GM23338 (cell line): ENCODE data around the gene SLC8A3. TPM values are rescaled to one million over a fixed set of nuclear protein-coding genes. Genes with fewer than 3 reads are reported as not detected.

Source experiments
- ATAC-seq: fragments of 200-7000 bp; cut with Tn5 transposase; 3 replicates; pipeline ENCODE4 v1.9.1; 2020
- DNase-seq: peaks from one replicate; pipeline ENCODE4 v3.0.0-alpha.2; 2015; ENCODE audit warnings: low spot score
- H2AFZ ChIP-seq: fragments of 200-600 bp; sonication (generic); 2 replicates; pipeline ENCODE4 v1.8.0; 2016; ENCODE audit warnings: antibody characterized with exemption, mild to moderate bottlenecking, moderate library complexity
- H3F3A ChIP-seq: fragments of 200-600 bp; sonication (generic); replicated peaks from 2 replicates; pipeline ENCODE4 v1.8.0; 2017; ENCODE audit warnings: antibody characterized with exemption, mixed run types, low read depth
- H3K27ac ChIP-seq: fragments of 200-600 bp; sonication (generic); 2 replicates; pipeline ENCODE4 v1.6.1; 2016; ENCODE audit warnings: low read depth
- H3K27me3 ChIP-seq: fragments of 200-600 bp; sonication (generic); 2 replicates; pipeline ENCODE4 v1.8.0; 2016; ENCODE audit warnings: mild to moderate bottlenecking, mixed run types, moderate library complexity; ENCODE audit not compliant: insufficient read depth
- H3K36me3 ChIP-seq: fragments of 200-600 bp; sonication (generic); 2 replicates; pipeline ENCODE4 v1.8.0; 2016; ENCODE audit warnings: mild to moderate bottlenecking; ENCODE audit not compliant: insufficient read depth
- H3K4me1 ChIP-seq: fragments of 200-600 bp; sonication (generic); 2 replicates; pipeline ENCODE4 v1.8.0; 2016; ENCODE audit warnings: mild to moderate bottlenecking, moderate library complexity; ENCODE audit not compliant: insufficient read depth
- H3K4me2 ChIP-seq: fragments of 200-600 bp; sonication (generic); 2 replicates; pipeline ENCODE4 v1.7.1; 2017; ENCODE audit warnings: mixed run types
- H3K4me3 ChIP-seq: fragments of 200-600 bp; sonication (generic); 2 replicates; pipeline ENCODE4 v1.6.1; 2016; ENCODE audit warnings: mixed run types
- H3K79me2 ChIP-seq: fragments of 200-600 bp; sonication (generic); replicated peaks from 2 replicates; pipeline ENCODE4 v1.8.0; 2017; ENCODE audit warnings: mild to moderate bottlenecking; ENCODE audit not compliant: insufficient read depth
- H3K9me2 ChIP-seq: fragments of 200-600 bp; sonication (generic); 2 replicates; pipeline ENCODE4 v1.8.0; 2017; ENCODE audit not compliant: insufficient read depth
- H4K20me1 ChIP-seq: fragments of 200-600 bp; sonication (generic); replicated peaks from 2 replicates; pipeline ENCODE4 v1.8.0; 2017; ENCODE audit warnings: mild to moderate bottlenecking; ENCODE audit not compliant: insufficient read depth
- H3K27ac Mint-ChIP-seq: 2 replicates; pipeline ENCODE4 v1.8.0; 2020; ENCODE audit warnings: inconsistent platforms, mild to moderate bottlenecking, moderate library complexity, mixed read lengths
- H3K27me3 Mint-ChIP-seq: 3 replicates; pipeline ENCODE4 v1.8.0; 2022; ENCODE audit warnings: low read depth, mild to moderate bottlenecking, moderate library complexity, mixed read lengths, inconsistent platforms; ENCODE audit not compliant: insufficient read depth, poor library complexity
- H3K36me3 Mint-ChIP-seq: 3 replicates; pipeline ENCODE4 v1.8.0; 2021; ENCODE audit warnings: low read depth, mild to moderate bottlenecking, inconsistent platforms, moderate library complexity, mixed read lengths
- H3K4me1 Mint-ChIP-seq: 3 replicates; pipeline ENCODE4 v1.8.0; 2020; ENCODE audit warnings: mild to moderate bottlenecking, inconsistent platforms, mixed read lengths
- H3K4me3 Mint-ChIP-seq: 3 replicates; pipeline ENCODE4 v1.8.0; 2021; ENCODE audit warnings: moderate library complexity, mild to moderate bottlenecking, inconsistent platforms, mixed read lengths
- H3K9me3 Mint-ChIP-seq: 3 replicates; pipeline ENCODE4 v1.8.0; 2020; ENCODE audit warnings: moderate library complexity, mild to moderate bottlenecking, inconsistent platforms, mixed read lengths
- CREB1 ChIP-seq: fragments of 250-450 bp; sonication (Bioruptor Pico); IDR thresholded peaks from 2 replicates; pipeline ENCODE4 v1.5.0; 2020; ENCODE audit warnings: low read depth, mild to moderate bottlenecking, moderate library complexity
- ETS1 ChIP-seq: IDR thresholded peaks from 2 replicates; pipeline ENCODE4 v1.6.1; 2016; ENCODE audit warnings: antibody characterized with exemption
- EZH2 ChIP-seq: fragments of 200-600 bp; sonication (generic); IDR thresholded peaks from one replicate; pipeline ENCODE4 v1.8.0; 2017; ENCODE audit warnings: antibody characterized with exemption, mild to moderate bottlenecking, low read depth; ENCODE audit not compliant: unreplicated experiment
- EZH2phosphoT487 ChIP-seq: fragments of 200-600 bp; sonication (generic); IDR thresholded peaks from one replicate; pipeline ENCODE4 v1.8.1; 2018; ENCODE audit warnings: antibody characterized with exemption; ENCODE audit not compliant: unreplicated experiment
- JUNB ChIP-seq: IDR thresholded peaks from one replicate; pipeline ENCODE4 v1.6.1; 2016; ENCODE audit warnings: antibody characterized with exemption; ENCODE audit not compliant: unreplicated experiment
- NANOG ChIP-seq: IDR thresholded peaks from 2 replicates; pipeline ENCODE4 v1.6.1; 2016; ENCODE audit warnings: antibody characterized with exemption, borderline replicate concordance
- POLR2AphosphoS5 ChIP-seq: IDR thresholded peaks from 2 replicates; pipeline ENCODE4 v1.6.1; 2016; ENCODE audit warnings: antibody characterized with exemption, low read depth
- STAT1 ChIP-seq: IDR thresholded peaks from one replicate; pipeline ENCODE4 v1.6.1; 2016; ENCODE audit warnings: antibody characterized with exemption; ENCODE audit not compliant: unreplicated experiment
- ZNF114 ChIP-seq: fragments of 250-450 bp; sonication (Bioruptor Pico); IDR thresholded peaks from 2 replicates; pipeline ENCODE4 v1.5.0; 2020; ENCODE audit warnings: mild to moderate bottlenecking, moderate library complexity
- ZNF331 ChIP-seq: fragments of 250-450 bp; sonication (Bioruptor Pico); IDR thresholded peaks from 2 replicates; pipeline ENCODE4 v1.5.0; 2020; ENCODE audit warnings: low read depth, mild to moderate bottlenecking, moderate library complexity
- polyA plus RNA-seq: library from polyadenylated mRNA; unstranded; fragments of >200 nt; fragmentation: Nextera tagmentation; extraction: Ambion mirVana; gene quantifications from 2 replicates; pipeline ENCODE4 v1.2.1, GENCODE V29; 2016
- total RNA-seq: library from RNA; depleted of rRNA; stranded (reverse); fragments of >200 nt; shearing (Covaris generic); gene quantifications from 2 replicates; pipeline ENCODE4 v1.2.3, GENCODE V29; 2014
- TF ChIP-seq, protein P1 (sequence below): fragments of 250-450 bp; sonication (Bioruptor Pico); IDR thresholded peaks from 2 replicates; pipeline ENCODE4 v1.5.0; 2020; ENCODE audit warnings: mild to moderate bottlenecking, moderate library complexity
- TF ChIP-seq, protein P2 (sequence below): IDR thresholded peaks from one replicate; pipeline ENCODE4 v1.6.1; 2018; ENCODE audit warnings: antibody characterized with exemption; ENCODE audit not compliant: unreplicated experiment
- TF ChIP-seq, protein P3 (sequence below), 2 experiments: fragments of 200-600 bp in 1 of 2; sonication (generic) in 1 of 2; conservative IDR thresholded peaks; 2 replicates each; pipeline versions ENCODE4 v1.5.1 to v1.6.1; 2016 to 2017; ENCODE audit warnings: antibody characterized with exemption in 2 of 2, low read depth in 2 of 2, mild to moderate bottlenecking in 2 of 2, moderate library complexity in 1 of 2

SLC8A3 gene
- total and polyA plus RNA-seq, 2 experiments from 2014 or later = 0.82 to 2.0 TPM

GRCh38 chr14:70050136-70050535, 138.6 kb downstream of the SLC8A3 start:
- Mint-ChIP-seq H3K27me3 (peaks cover 3% of the 10 kb centered on the region), H3K36me3 (no peaks in the 10 kb centered on the region), H3K27ac (no peak overlapping the region), H3K4me3 (no peak overlapping the region), H3K9me3 (no peaks in the 10 kb centered on the region), H3K4me1 (peaks cover 10% of the 10 kb centered on the region)
- TF ChIP-seq ETS1 (no peak), ZNF114 (CRISPR knock-in tag) (no peak), EZH2phosphoT487 (no peak), CREB1 (no peak), STAT1 (no peak), NANOG (no peak), POLR2AphosphoS5 (no peak), EZH2 (no peak), ZNF331 (CRISPR knock-in tag) (no peak), JUNB (no peak)
- TF ChIP-seq, protein P1, sequence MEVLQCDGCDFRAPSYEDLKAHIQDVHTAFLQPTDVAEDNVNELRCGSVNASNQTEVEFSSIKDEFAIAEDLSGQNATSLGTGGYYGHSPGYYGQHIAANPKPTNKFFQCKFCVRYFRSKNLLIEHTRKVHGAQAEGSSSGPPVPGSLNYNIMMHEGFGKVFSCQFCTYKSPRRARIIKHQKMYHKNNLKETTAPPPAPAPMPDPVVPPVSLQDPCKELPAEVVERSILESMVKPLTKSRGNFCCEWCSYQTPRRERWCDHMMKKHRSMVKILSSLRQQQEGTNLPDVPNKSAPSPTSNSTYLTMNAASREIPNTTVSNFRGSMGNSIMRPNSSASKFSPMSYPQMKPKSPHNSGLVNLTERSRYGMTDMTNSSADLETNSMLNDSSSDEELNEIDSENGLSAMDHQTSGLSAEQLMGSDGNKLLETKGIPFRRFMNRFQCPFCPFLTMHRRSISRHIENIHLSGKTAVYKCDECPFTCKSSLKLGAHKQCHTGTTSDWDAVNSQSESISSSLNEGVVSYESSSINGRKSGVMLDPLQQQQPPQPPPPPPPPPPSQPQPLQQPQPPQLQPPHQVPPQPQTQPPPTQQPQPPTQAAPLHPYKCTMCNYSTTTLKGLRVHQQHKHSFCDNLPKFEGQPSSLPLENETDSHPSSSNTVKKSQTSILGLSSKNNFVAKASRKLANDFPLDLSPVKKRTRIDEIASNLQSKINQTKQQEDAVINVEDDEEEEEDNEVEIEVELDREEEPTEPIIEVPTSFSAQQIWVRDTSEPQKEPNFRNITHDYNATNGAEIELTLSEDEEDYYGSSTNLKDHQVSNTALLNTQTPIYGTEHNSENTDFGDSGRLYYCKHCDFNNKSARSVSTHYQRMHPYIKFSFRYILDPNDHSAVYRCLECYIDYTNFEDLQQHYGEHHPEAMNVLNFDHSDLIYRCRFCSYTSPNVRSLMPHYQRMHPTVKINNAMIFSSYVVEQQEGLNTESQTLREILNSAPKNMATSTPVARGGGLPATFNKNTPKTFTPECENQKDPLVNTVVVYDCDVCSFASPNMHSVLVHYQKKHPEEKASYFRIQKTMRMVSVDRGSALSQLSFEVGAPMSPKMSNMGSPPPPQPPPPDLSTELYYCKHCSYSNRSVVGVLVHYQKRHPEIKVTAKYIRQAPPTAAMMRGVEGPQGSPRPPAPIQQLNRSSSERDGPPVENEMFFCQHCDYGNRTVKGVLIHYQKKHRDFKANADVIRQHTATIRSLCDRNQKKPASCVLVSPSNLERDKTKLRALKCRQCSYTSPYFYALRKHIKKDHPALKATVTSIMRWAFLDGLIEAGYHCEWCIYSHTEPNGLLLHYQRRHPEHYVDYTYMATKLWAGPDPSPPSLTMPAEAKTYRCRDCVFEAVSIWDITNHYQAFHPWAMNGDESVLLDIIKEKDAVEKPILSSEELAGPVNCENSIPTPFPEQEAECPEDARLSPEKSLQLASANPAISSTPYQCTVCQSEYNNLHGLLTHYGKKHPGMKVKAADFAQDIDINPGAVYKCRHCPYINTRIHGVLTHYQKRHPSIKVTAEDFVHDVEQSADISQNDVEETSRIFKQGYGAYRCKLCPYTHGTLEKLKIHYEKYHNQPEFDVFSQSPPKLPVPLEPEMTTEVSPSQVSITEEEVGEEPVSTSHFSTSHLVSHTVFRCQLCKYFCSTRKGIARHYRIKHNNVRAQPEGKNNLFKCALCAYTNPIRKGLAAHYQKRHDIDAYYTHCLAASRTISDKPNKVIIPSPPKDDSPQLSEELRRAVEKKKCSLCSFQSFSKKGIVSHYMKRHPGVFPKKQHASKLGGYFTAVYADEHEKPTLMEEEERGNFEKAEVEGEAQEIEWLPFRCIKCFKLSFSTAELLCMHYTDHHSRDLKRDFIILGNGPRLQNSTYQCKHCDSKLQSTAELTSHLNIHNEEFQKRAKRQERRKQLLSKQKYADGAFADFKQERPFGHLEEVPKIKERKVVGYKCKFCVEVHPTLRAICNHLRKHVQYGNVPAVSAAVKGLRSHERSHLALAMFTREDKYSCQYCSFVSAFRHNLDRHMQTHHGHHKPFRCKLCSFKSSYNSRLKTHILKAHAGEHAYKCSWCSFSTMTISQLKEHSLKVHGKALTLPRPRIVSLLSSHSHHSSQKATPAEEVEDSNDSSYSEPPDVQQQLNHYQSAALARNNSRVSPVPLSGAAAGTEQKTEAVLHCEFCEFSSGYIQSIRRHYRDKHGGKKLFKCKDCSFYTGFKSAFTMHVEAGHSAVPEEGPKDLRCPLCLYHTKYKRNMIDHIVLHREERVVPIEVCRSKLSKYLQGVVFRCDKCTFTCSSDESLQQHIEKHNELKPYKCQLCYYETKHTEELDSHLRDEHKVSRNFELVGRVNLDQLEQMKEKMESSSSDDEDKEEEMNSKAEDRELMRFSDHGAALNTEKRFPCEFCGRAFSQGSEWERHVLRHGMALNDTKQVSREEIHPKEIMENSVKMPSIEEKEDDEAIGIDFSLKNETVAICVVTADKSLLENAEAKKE (CRISPR knock-in tag) = no peak
- TF ChIP-seq, protein P2, sequence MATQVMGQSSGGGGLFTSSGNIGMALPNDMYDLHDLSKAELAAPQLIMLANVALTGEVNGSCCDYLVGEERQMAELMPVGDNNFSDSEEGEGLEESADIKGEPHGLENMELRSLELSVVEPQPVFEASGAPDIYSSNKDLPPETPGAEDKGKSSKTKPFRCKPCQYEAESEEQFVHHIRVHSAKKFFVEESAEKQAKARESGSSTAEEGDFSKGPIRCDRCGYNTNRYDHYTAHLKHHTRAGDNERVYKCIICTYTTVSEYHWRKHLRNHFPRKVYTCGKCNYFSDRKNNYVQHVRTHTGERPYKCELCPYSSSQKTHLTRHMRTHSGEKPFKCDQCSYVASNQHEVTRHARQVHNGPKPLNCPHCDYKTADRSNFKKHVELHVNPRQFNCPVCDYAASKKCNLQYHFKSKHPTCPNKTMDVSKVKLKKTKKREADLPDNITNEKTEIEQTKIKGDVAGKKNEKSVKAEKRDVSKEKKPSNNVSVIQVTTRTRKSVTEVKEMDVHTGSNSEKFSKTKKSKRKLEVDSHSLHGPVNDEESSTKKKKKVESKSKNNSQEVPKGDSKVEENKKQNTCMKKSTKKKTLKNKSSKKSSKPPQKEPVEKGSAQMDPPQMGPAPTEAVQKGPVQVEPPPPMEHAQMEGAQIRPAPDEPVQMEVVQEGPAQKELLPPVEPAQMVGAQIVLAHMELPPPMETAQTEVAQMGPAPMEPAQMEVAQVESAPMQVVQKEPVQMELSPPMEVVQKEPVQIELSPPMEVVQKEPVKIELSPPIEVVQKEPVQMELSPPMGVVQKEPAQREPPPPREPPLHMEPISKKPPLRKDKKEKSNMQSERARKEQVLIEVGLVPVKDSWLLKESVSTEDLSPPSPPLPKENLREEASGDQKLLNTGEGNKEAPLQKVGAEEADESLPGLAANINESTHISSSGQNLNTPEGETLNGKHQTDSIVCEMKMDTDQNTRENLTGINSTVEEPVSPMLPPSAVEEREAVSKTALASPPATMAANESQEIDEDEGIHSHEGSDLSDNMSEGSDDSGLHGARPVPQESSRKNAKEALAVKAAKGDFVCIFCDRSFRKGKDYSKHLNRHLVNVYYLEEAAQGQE = no peak
- TF ChIP-seq, protein P3, sequence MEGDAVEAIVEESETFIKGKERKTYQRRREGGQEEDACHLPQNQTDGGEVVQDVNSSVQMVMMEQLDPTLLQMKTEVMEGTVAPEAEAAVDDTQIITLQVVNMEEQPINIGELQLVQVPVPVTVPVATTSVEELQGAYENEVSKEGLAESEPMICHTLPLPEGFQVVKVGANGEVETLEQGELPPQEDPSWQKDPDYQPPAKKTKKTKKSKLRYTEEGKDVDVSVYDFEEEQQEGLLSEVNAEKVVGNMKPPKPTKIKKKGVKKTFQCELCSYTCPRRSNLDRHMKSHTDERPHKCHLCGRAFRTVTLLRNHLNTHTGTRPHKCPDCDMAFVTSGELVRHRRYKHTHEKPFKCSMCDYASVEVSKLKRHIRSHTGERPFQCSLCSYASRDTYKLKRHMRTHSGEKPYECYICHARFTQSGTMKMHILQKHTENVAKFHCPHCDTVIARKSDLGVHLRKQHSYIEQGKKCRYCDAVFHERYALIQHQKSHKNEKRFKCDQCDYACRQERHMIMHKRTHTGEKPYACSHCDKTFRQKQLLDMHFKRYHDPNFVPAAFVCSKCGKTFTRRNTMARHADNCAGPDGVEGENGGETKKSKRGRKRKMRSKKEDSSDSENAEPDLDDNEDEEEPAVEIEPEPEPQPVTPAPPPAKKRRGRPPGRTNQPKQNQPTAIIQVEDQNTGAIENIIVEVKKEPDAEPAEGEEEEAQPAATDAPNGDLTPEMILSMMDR (conservative IDR thresholded peaks at IDR 0.05; ENCODE audit: low read depth in 2 of 2) = no peak
- Histone ChIP-seq H3K9me2 (no peaks in the 10 kb centered on the region), H2AFZ (no peak overlapping the region), H3K4me1 (peaks cover 16% of the 10 kb centered on the region), H3K4me3 (no peak overlapping the region), H3K79me2 (no peaks in the 10 kb centered on the region), H3K36me3 (no peaks in the 10 kb centered on the region), H3K27ac (no peak overlapping the region), H4K20me1 (no peaks in the 10 kb centered on the region), H3F3A (no peaks in the 10 kb centered on the region), H3K27me3 (no peaks in the 10 kb centered on the region), H3K4me2 (no peak overlapping the region)
- DNase-seq (no peak), ATAC-seq (no peak)
